Subcutaneous adipose tissue (tissue), 4 donors: ENCODE data around the gene SLC24A3. TPM values are rescaled to one million over a fixed set of nuclear protein-coding genes. Genes with fewer than 3 reads are reported as not detected.

Experiments
- total RNA-seq, 4 donors: library from RNA; depleted of rRNA; stranded (reverse); fragments of >200 nt; gene quantifications; one replicate each; pipeline ENCODE4 v1.1.0, GENCODE V29; 2016
- TF ChIP-seq, protein P1 (sequence below): fragments of 450-650 bp; IDR thresholded peaks from one replicate; pipeline ENCODE4 v1.5.1; 2016; ENCODE audit warnings: low read depth, mild to moderate bottlenecking, control low read depth, antibody characterized with exemption, moderate library complexity

SLC24A3 gene
- total RNA-seq, 4 donors from 2014 or later, result 4.6 to 12.2 (median 9.1) TPM

- TF ChIP-seq, protein P1, sequence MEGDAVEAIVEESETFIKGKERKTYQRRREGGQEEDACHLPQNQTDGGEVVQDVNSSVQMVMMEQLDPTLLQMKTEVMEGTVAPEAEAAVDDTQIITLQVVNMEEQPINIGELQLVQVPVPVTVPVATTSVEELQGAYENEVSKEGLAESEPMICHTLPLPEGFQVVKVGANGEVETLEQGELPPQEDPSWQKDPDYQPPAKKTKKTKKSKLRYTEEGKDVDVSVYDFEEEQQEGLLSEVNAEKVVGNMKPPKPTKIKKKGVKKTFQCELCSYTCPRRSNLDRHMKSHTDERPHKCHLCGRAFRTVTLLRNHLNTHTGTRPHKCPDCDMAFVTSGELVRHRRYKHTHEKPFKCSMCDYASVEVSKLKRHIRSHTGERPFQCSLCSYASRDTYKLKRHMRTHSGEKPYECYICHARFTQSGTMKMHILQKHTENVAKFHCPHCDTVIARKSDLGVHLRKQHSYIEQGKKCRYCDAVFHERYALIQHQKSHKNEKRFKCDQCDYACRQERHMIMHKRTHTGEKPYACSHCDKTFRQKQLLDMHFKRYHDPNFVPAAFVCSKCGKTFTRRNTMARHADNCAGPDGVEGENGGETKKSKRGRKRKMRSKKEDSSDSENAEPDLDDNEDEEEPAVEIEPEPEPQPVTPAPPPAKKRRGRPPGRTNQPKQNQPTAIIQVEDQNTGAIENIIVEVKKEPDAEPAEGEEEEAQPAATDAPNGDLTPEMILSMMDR, result no peak
Observed at GRCh38 chr20:19375395-19375794, 163.0 kb downstream of the SLC24A3 start.

- TF ChIP-seq, protein P1, result no peak
Observed at GRCh38 chr20:19375801-19376200, 163.4 kb downstream of the SLC24A3 start.

DNA sequence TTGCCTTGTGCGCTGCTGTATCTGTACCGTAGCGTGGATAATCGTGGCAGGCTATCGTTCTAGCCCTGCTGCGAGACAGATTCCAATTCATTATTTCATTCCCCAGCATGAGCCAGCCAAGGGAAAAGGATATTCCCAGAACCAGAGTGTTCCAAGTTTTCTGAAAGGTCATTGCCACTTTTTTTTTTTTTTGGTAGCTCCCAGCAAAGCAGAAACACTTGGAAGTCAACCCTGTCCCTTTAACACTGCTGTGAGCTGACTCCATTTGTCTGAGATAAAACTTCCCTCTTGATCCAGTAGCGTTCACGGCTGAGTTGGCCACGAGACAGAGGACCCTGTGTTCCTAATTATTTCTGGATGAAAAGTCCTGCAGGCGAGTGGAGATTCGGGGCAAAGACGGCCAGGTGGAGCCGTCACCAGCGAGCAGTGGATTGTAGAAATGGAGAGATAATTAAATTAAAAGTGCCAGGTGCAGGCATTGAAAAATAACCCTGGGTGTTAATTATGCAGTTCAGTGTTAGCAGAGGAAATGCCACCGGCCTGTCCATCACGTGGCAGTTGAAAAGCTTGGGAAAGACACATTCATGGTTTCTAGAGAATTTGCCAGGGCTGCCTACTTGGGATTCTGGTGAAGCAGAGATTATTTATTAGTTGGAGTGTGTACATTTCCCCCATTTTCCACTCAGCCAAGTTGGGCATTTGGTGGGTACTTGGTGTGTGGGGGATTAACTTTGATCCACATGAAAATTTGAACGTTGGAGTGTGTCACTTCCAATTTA lies 164.2 kb downstream of the SLC24A3 start:
- TF ChIP-seq, protein P1, result no peak

- TF ChIP-seq, protein P1, result no peak
Observed at GRCh38 chr20:19378058-19378457, 165.6 kb downstream of the SLC24A3 start.

- TF ChIP-seq, protein P1, result no peak
Observed at GRCh38 chr20:19380211-19380610, 167.8 kb downstream of the SLC24A3 start.

- TF ChIP-seq, protein P1, result no peak
Observed at GRCh38 chr20:19381947-19382346, 169.5 kb downstream of the SLC24A3 start.

GRCh38 chr20:19382386-19383340 lies 170.2 kb downstream of the SLC24A3 start:
- TF ChIP-seq, protein P1, result no peak
